K562 (cell line): ENCODE measurements around the gene MMD2.

Source experiments
- ARID3A ChIP-seq: IDR thresholded peaks from 2 replicates; pipeline ENCODE4 v1.6.1; 2012; ENCODE audit warnings: low read depth, low read length, improper control_type of control experiment, borderline replicate concordance
- ETV5 ChIP-seq: sonication (generic); formaldehyde crosslinking; IDR thresholded peaks from 2 replicates; pipeline ENCODE4 v1.4.0; 2020; ENCODE audit warnings: low read depth, mild to moderate bottlenecking, missing genetic modification reagents
- HCFC1 ChIP-seq: IDR thresholded peaks from 2 replicates; pipeline ENCODE4 v1.6.1; 2012; ENCODE audit warnings: low read depth, low read length, improper control_type of control experiment
- HDAC6 ChIP-seq: IDR thresholded peaks from 2 replicates; pipeline ENCODE4 v1.6.1; 2012; ENCODE audit warnings: low read depth, mild to moderate bottlenecking, control low read depth, inconsistent platforms, low read length, moderate library complexity
- HNRNPUL1 ChIP-seq: fragments of 200-400 bp; formaldehyde crosslinking; IDR thresholded peaks from 2 replicates; pipeline ENCODE4 v1.6.1; 2017; ENCODE audit warnings: low read length
- HOMEZ ChIP-seq: fragments of 250-450 bp; sonication (Bioruptor Pico); IDR thresholded peaks from 2 replicates; pipeline ENCODE4 v1.4.0; 2020; ENCODE audit warnings: mild to moderate bottlenecking, moderate library complexity
- MYC ChIP-seq, 2 experiments: fragments of 250-450 bp in 1 of 2; sonication (Bioruptor Pico) in 1 of 2; IDR thresholded peaks; 2 replicates each; pipeline versions ENCODE4 v1.5.1 to v1.6.1; 2012 to 2021; ENCODE audit warnings: low read depth in 2 of 2, borderline replicate concordance in 1 of 2, improper control_type of control experiment in 1 of 2, low read length in 1 of 2, mild to moderate bottlenecking in 1 of 2, moderate library complexity in 1 of 2
- NR2C1 ChIP-seq, 2 experiments: fragments of 450-650 bp; IDR thresholded peaks; 2 replicates each; pipeline ENCODE4 v1.6.1; 2017; ENCODE audit warnings: mild to moderate bottlenecking in 2 of 2, antibody characterized with exemption in 1 of 2, inconsistent platforms in 1 of 2, missing compliant biosample characterization in 1 of 2, missing genetic modification characterization in 1 of 2
- PHF8 ChIP-seq: fragments of 200-600 bp; sonication (generic); IDR thresholded peaks from 2 replicates; pipeline ENCODE4 v1.6.1; 2012; ENCODE audit warnings: mixed run types, mild to moderate bottlenecking, inconsistent platforms, low read length, moderate library complexity, borderline replicate concordance
- ZNF121 ChIP-seq: sonication (generic); formaldehyde crosslinking; conservative IDR thresholded peaks from 2 replicates; pipeline ENCODE4 v1.8.0; 2022; ENCODE audit warnings: missing genetic modification reagents
- TF ChIP-seq, protein P1 (sequence below), 3 experiments: IDR thresholded peaks in 2 of 3; conservative IDR thresholded peaks in 1 of 3; 2 replicates each; pipeline ENCODE4 v1.5.1; 2011 to 2012; ENCODE audit warnings: low read length in 3 of 3, mild to moderate bottlenecking in 3 of 3, control low read depth in 2 of 3, improper control_type of control experiment in 1 of 3, inconsistent platforms in 1 of 3, low read depth in 1 of 3, mixed read lengths in 1 of 3, moderate library complexity in 1 of 3; ENCODE audit not compliant: insufficient read depth in 2 of 3
- TF ChIP-seq, protein P2 (sequence below), 2 experiments: fragments of 450-650 bp; IDR thresholded peaks; 2 replicates each; pipeline ENCODE4 v1.6.1; 2016; ENCODE audit warnings: mild to moderate bottlenecking in 2 of 2, borderline replicate concordance in 1 of 2, low read depth in 1 of 2, moderate library complexity in 1 of 2

GRCh38 chr7:5001003-5001402 lies 42.0 kb upstream of the MMD2 start:
- TF ChIP-seq, protein P1, sequence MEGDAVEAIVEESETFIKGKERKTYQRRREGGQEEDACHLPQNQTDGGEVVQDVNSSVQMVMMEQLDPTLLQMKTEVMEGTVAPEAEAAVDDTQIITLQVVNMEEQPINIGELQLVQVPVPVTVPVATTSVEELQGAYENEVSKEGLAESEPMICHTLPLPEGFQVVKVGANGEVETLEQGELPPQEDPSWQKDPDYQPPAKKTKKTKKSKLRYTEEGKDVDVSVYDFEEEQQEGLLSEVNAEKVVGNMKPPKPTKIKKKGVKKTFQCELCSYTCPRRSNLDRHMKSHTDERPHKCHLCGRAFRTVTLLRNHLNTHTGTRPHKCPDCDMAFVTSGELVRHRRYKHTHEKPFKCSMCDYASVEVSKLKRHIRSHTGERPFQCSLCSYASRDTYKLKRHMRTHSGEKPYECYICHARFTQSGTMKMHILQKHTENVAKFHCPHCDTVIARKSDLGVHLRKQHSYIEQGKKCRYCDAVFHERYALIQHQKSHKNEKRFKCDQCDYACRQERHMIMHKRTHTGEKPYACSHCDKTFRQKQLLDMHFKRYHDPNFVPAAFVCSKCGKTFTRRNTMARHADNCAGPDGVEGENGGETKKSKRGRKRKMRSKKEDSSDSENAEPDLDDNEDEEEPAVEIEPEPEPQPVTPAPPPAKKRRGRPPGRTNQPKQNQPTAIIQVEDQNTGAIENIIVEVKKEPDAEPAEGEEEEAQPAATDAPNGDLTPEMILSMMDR (IDR thresholded peaks at IDR 0.05 in 2 of 3, conservative IDR thresholded peaks at IDR 0.05 in 1 of 3; ENCODE audit: insufficient read depth in 2 of 3, low read depth in 1 of 3, low read length in 3 of 3): no peak
- TF ChIP-seq HNRNPUL1: no peak
- TF ChIP-seq HOMEZ: no peak
- TF ChIP-seq HDAC6: no peak
- TF ChIP-seq, protein P2, sequence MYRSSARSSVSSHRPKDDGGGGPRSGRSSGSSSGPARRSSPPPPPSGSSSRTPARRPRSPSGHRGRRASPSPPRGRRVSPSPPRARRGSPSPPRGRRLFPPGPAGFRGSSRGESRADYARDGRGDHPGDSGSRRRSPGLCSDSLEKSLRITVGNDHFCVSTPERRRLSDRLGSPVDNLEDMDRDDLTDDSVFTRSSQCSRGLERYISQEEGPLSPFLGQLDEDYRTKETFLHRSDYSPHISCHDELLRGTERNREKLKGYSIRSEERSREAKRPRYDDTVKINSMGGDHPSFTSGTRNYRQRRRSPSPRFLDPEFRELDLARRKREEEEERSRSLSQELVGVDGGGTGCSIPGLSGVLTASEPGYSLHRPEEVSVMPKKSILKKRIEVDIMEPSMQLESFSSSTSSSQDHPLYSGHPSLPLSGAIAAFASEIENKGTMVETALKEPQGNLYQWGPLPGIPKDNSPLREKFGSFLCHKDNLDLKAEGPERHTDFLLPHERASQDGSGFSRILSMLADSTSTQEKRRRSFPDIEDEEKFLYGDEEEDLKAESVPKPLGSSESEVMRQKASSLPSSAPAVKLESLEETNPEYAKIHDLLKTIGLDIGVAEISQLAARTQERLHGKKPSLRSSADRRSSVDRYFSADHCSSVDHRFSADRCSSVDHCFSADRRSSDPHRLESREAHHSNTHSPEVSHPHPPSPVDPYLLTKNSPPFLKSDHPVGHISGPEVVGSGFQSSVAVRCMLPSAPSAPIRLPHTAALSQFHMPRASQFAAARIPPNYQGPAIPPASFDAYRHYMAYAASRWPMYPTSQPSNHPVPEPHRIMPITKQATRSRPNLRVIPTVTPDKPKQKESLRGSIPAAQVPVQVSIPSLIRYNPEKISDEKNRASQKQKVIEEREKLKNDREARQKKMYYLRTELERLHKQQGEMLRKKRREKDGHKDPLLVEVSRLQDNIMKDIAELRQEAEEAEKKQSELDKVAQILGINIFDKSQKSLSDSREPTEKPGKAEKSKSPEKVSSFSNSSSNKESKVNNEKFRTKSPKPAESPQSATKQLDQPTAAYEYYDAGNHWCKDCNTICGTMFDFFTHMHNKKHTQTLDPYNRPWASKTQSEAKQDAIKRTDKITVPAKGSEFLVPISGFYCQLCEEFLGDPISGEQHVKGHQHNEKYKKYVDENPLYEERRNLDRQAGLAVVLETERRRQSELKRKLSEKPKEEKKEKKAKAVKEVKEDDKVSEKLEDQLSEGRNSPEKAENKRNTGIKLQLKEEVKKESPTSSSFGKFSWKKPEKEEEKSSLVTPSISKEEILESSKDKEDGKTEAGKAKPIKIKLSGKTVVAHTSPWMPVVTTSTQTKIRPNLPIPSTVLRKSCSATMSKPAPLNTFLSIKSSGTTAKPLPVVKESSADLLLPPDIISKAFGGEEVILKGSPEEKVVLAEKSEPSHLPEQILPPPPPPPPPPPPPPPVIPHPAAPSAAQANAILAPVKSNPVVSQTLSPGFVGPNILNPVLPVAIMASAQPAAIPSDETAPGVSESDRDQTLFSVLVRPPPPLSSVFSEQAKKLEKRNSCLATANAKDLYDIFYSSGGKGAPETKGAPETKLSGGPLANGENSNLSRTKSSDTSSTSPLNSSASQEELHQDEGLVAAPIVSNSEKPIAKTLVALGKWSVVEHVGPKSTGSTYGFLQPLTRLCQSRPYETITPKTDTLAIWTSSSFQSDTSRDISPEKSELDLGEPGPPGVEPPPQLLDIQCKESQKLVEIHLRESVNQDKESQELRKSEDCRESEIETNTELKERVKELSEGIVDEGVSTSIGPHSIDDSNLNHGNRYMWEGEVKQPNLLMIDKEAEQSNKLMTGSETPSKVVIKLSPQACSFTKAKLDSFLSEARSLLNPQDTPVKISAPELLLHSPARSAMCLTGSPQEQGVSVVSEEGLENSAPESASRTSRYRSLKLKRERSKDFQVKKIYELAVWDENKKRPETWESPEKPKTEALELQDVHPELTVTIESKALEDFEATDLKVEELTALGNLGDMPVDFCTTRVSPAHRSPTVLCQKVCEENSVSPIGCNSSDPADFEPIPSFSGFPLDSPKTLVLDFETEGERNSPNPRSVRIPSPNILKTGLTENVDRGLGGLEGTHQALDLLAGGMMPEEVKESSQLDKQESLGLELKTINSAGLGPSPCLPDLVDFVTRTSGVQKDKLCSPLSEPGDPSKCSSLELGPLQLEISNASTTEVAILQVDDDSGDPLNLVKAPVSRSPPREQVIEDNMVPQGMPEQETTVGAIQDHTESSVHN (IDR thresholded peaks at IDR 0.05; ENCODE audit: borderline replicate concordance in 1 of 2, low read depth in 1 of 2): no peak
- TF ChIP-seq NR2C1 (IDR thresholded peaks at IDR 0.05): no peak
- no peak for TF ChIP-seq NR2C1 (tag; IDR thresholded peaks at IDR 0.05)
- TF ChIP-seq ZNF121 (CRISPR knock-in tag): no peak
- TF ChIP-seq ETV5: no peak
- no peak for TF ChIP-seq HCFC1
- no peak for TF ChIP-seq MYC (IDR thresholded peaks at IDR 0.05; ENCODE audit: low read depth, low read length)
- no peak for TF ChIP-seq MYC (CRISPR knock-in tag; IDR thresholded peaks at IDR 0.05; ENCODE audit: borderline replicate concordance, low read depth)
- no peak for TF ChIP-seq ARID3A
- TF ChIP-seq PHF8: no peak
